ENCODE data around the gene KIF21B.
"Not testable (repeated sequence)": the region's sequence is repeated elsewhere in the genome, so short reads cannot be mapped to it uniquely, and the experiment has no call there.

KIF21B gene

DNA sequence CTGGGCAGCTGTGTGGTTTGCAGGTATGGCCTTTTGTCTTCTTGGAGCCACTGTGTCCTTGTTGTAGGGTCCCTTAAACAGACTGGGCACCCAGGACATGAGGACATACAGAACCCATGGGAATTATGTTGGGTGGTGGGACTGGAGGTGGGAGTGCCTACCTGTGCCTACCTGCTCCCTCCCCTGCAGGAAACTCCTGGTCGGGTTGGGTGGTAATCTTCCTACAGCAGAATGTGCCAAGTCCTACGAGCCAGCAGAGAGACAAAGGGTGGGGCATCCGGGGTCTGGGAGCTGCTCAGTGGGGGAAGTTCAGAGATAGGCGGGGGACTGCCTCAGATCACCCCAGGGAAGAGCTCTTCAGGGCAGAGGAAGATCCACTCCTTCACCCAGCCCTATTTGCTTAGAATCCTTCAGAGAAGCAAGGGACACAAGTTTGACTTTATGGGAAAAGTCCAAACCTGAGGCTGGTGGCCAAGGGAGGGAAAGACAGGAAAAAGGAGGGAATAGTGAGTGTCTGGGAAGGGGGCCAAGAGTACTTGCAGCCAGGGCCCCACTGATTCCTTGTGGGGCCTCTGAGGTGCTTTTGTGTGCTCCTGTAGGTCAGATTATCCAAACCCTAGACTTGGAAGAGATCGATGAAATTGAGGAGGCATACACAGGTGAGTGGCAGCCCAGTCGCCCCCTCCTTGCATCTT, 58.3 kb downstream of the KIF21B start:
- DNase-seq, result peak in 1 of 42 donors; percentile 7
- intact Hi-C loops (cut with DNase I), result no loop called here

DNA sequence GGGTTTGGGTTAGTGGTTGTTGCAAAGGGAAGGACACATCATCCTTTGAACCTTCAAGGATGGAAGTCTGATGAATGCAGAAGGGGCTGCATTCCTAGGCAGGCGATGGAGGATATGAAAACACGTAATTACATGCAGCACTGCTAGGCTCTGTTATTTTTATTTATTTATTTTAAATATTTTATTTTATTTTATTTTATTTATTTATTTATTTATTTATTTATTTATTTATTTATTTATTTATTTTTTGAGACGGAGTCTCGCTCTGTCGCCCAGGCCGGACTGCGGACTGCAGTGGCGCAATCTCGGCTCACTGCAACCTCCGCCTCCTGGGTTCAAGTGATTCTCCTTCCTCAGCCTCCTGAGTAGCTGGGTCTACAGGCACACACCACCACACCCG, 59.6 kb downstream of the KIF21B start:
- intact Hi-C loops (cut with DNase I), result not testable (repeated sequence)
- peak in 1 of 42 donors; percentile 7 for DNase-seq

DNA sequence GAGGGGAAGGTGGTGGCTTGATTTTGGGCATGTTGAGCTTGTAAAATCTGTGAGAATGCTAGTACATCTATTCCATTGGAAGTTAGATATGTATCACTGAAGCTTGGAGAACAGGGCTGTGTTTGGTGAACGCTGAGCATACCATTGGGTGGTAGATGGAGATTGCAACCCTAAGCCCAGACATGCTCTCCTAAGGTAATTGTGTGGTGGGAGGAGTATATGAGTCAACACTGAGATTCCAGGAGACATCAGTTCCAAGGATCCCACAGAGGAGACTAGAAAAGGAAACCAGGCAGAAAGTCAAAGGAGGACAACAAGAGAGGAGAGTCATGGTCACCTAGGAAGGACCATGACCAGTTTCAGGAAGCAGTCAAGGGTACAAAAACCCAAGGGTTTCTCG, 60.4 kb downstream of the KIF21B start:
- DNase-seq, result no peak
- intact Hi-C loops (cut with DNase I), result no loop called here

DNA sequence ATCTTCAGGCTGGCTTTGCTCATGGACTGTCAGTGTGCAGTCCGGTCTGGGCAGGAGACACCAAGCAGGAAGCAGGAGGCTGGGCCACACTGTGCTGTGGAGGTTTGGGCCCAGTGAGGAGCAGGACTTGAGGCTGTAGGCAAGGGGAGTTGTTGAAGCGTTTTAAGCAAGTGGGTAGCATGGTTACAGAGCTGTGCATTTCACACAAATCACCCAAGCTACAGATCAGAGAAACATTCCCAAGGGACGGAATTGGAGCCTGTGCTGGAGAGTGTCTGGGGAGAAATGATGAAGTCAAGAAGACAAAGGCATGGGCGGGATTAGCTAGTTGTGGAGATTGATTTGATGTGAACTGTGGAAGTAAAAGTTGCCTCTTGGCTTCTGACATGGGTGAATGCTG, 60.9 kb downstream of the KIF21B start:
- intact Hi-C loops (cut with DNase I), result no loop called here
- DNase-seq, result peak in 3 of 42 donors; percentile 5 to 24 (median 12)

DNA sequence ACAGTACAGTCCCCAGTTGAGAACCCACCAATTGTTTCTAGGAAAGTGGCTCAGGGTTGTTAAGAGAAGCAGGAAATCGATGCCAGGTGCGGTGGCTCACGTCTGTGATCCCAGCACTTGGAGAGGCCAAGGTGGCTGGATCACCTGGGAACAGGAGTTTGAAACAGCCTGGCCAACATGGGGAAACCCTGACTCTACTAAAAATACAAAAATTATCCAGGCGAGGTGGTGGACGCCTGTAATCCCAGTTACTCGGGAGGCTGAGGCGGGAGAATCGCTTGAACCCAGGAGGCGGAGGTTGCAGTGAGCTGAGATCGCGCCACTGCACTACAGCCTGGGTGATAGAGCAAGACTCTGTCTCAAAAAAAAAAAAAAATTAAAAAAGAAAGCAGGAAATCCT, 61.4 kb downstream of the KIF21B start:
- peak in 2 of 42 donors; percentile 6 to 16 for DNase-seq

DNA sequence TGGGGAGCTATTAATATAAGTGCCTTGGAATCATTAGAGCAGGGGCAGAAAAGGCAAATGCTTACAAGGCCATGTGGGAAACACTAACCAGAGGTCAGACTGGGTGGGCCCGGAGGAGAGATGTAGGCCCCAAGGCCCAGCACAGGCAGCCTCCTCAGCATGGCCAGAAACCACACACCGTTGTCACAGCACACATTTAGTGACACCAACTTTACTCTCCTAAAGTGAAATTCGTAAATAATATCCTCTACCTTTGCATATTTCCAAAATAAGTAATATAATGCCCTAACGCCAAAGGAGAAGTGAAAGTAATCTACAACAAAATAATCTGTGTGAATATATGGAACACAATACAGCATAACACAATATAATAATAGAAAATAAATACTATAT, 62.6 kb downstream of the KIF21B start:
- intact Hi-C loops (cut with DNase I), result no loop called here
- peak in 2 of 42 donors; percentile 1 to 5 for DNase-seq

More for the DNA sequence above, 61.4 kb downstream of the KIF21B start:
- intact Hi-C loops (cut with DNase I), result not testable (repeated sequence)

DNA sequence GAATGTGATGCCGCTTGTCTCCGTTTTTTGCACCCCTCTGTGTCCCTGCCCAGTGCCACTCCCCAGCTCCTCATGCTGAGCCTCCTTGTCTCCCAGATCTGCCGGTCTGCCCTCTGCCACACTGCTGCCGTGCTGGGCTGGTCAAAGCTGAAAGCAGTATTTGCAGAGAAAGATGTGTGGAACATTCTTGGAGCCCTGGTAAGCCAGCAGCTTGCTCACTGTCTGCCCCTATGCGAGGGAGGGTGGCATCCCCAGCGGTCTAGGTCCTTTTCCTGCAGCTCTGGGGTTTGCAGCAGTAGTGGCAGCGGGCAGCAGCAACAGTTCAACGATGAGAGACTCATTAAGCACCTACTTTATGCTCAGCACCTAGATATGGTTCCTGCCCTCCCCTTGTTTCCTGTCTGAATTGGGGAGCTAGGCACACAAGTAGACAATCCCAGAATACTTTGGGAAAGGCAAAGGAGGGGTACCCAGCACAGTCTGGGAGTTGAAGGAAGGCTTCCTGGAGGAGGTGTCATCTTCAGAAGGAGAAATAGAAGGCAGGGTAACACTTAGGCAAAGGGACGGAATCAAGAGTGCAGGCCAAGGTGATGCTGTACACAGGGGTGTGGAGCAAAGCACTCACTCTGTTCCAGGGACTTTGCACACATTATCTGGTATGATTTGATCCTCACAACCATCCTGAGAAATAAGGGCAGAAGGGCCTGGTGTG, 63.1 kb downstream of the KIF21B start:
- intact Hi-C loops (cut with DNase I), result no loop called here
- peak in 3 of 42 donors; percentile 4 to 24 (median 10) for DNase-seq

DNA sequence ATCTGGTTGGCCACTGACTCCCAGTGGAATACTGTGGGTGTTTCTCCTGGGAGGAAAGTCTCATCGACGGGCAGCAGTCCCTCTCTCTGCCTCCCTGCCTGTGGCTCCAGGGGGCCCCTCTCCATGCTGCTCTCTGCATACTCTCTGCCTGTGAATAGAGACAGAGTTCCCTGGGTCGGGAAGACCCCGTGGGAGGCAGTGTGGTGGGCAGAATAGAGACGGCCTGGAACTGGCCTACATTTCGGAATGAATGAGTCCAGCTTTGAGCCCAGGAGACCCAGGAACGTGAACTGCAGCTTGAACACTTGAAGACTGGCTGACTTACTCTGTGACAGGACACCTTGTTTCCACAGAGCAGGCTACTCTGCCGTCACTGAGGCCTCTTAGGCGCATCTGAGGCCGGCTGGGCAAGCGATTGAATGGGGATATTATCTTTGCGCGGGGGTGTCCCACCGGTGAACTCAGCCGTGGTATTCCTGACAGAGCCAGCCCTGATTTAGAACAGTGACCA, 64.0 kb downstream of the KIF21B start:
- intact Hi-C loops (cut with DNase I), result no loop called here
- peak in 9 of 42 donors; percentile 20 to 50 (median 30) for DNase-seq

DNA sequence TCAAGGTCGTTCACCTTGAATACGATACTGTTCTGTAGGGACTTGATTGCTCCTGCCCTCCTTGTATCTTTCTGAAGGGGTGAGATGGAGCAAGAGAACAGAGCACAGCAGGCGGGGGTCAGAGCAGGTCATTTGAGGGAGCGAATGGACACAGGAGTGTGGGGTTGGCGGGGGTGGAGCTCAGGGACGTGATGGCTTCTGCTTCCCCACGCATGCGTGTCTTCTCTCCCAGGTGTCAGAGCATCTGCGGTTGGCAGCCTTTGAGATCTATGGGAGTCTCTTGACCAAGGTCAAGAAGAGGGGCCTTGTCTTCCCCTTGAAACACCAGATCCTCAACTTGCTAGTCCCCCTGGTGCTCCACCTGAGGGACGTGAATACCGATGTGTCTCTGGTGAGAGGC, 64.9 kb downstream of the KIF21B start:
- intact Hi-C loops (cut with DNase I), result no loop called here
- peak in 5 of 42 donors; percentile 2 to 27 (median 18) for DNase-seq

DNA sequence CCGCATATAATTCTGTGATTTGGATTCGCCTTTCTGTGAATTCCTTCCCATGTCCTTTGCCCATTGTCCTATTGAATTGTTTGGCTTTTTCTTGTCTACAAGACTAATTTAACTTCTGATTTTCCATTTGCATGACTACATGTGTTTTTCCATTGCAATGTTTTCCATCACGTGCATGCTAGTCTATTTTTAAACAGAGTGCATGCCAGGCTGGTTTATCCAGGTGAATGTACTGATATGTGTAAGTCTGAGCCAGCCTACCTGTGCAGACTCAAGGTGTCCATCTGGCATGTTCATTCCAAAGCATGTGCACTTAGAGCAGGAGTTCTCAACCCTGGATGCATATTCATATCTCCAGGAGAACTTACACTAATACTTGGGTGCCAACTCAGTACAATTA, 69.1 kb downstream of the KIF21B start:
- intact Hi-C loops (cut with DNase I), result no loop called here
- no peak for DNase-seq

DNA sequence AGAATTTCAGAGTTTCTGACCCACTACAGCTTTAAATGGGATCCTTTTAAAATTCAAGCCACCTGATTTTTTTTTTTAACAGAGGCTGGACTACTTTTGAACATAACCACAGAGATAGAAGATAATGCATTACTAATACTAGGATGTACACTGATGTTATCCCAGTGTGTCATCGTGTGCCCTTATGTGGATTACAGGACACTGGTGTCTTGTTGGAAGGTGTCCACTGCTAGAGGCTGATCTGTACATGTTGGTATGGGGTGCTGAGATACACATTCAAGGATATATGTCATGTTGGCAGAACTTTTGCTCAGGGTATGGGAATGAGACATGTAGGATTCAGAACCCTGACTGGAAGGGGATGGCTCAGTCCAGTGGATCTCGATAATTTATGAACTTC, 72.5 kb downstream of the KIF21B start:
- no peak for DNase-seq
- intact Hi-C loops (cut with DNase I), result no loop called here

DNA sequence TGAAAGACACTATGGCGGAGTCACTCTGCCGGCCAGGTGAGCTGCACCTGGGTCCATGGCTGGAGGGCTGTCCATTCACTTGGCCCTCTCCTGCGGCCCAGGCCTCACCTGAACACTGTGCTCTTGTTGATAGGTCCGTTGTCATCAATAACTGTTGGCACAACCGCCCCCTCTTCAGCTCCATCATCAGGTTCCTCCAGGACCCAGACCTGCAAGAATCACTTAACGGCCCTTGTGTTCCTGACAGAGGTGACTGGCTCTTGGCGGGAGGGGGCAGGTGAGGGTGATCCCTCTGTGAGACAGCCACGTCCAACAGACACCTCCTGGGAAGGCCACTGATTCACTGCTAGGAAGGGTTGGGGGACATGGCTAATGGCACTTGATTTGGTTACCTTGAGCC, 73.9 kb downstream of the KIF21B start:
- peak in 1 of 42 donors; percentile 15 for DNase-seq
- intact Hi-C loops (cut with DNase I), result no loop called here

DNA sequence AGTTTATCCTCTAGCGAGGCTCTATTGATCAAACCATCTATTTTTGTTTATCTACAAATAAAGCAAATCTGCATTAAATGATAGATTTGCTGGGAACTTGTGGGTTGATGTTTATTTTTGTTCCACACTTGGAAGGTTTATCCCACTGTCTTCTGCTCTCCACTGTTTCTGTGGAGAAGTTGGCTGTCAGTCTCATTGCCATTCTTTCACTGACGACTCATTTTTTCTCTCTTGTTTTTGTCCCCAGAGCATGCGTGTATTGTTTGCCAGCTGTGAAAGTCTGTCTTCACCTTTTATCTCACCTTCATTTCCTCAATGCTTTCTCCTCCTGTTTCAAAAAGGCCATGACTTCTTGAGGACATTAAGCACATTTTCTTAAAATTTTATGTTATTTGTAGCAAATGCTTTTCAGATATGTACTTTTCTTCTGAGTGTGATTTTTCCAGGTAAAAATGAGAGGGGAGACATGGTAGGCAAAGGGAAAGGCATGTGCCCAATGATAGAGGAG, 76.4 kb downstream of the KIF21B start:
- intact Hi-C loops (cut with DNase I), result no loop called here

DNA sequence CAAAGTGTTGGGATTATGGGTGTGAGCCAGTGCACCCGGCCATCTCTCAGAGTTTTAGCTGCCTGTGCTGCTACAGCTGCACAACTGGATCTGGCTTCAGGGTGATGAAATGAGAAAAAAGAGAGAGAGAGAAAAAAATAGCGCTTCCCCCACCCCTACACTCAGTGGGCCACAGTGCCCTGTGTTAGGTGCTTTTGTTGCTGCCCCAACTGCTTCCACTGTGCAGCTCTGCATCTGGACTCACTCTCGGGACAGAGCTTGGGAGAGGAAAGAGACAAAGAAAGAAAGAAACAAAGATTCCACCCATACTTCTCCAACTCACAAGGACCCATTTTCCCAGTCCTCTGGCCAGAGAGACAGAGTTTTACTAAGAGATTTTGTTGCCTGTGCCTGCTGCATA, 78.4 kb downstream of the KIF21B start:
- intact Hi-C loops (cut with DNase I), result no loop called here
- DNase-seq, result peak in 1 of 42 donors; percentile 25

More for the DNA sequence above, 76.4 kb downstream of the KIF21B start:
- no peak for DNase-seq

DNA sequence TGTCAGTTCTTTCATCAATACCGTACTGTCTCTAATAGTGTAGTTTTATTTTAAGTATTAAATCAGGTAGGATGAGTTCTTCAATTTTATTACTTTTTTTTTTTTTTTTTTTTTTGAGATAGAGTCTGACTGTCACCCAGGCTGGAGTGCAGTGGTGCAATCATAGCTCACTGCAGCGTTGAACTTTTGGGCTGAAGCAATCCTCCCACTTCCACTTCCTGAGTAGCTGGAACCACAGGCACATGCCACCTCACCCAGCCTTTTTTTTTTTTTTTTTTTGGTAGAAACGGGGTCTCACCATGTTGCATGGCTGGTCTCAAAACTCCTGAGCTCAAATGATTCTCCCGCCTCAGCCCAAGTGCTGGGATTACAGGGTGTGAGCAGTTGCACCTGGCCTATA, 84.6 kb downstream of the KIF21B start:
- intact Hi-C loops (cut with DNase I), result no loop called here
- peak in 1 of 42 donors; percentile 27 for DNase-seq

DNA sequence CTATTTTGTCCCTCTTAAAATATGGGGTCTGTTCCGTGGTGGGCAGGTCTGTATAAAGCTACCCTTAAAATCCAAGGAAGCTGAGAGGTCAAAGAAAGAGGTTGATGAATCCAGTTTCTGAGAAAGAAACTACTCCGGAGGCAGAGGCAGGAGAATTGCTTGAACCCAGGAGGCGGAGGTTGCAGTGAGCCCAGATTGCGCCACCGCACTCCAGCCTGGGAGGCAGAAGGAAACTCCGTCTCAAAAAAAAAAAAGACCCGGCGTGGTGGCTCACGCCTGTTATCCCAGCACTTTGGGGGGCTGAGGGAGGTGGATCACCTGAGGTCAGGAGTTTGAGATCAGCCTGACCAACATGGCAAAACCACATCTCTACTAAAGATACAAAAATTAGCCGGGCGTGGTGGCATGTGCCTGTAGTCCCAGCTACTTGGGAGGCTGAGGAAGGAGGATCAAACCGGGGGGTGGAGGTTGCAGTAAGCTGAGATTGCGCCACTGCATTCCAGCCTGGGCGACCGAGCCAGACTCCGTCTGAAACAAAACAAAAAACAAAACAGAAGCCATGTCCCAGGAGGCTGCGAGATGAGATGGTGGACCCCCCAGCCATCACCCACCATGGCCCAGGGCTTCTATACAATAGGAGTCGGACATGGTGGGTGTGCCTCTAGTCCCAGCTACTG, 88.1 kb downstream of the KIF21B start:
- DNase-seq, result peak in 1 of 42 donors; percentile 12
- intact Hi-C loops (cut with DNase I), result not testable (repeated sequence)

DNA sequence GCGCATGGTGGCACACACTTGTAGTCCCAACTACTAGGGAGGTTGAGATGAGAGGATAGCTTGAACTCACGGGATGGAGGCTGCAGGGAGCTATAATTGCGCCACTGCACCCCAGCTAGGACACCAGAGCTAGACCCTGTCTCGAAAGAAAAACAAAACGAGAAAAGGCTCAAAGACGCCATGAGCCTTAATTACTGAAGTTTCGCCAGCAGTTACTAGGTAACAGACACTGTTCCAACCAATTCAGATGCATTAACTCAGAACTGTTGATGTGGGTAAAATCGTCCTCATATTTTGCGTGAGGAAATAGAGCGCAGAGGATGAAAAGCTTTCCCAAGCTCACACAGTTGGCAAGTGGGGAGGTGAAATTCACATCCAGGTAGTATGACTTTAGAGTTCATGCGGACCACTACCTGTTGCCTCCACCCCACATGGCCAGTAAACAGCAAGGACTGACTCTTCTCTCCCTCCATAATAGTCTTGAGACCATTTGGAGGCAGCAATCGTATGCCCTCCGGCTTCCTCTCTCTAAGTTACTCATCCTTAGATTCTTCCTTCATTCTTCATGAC, 88.8 kb downstream of the KIF21B start:
- no peak for DNase-seq
- intact Hi-C loops (cut with DNase I), result no loop called here

DNA sequence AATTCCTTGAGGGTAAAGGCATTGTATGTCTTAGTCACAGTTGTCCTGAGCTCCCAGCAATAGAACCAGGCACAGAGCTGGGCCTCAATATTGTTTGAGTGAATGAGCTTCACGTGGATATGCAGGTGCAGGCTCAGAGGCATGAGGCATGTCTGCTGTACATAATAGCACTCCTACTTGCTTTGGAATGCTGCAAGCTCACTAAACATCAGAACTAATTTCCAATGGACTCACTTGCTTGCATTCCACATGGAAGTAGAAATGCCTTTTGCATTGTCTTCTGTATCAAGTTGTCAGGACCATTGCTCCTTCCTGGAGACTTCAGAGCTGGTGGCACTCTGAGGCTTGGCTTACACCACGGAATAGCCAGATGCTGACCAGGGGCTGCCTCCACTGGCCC, 91.7 kb downstream of the KIF21B start:
- intact Hi-C loops (cut with DNase I), result no loop called here
- DNase-seq, result peak in 1 of 42 donors; percentile 5

DNA sequence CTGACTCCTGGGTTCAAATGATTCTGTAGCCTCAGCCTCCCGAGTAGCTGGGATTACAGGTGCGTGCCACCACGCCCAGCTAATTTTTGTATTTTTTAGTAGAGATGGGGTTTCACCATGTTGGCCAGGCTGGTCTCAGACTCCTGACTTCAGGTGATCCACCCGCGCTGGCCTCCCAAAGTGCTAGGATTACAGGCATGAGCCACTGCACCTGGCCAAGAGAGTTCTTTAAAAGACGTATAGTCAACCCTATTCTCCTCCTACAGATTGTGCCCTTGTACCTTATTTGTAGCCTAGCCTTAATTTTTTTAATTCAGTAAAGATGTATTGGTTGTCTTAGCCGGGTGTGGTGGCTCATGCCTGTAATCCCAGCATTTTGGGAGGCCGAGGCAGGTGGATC, 93.2 kb downstream of the KIF21B start:
- DNase-seq, result peak in 1 of 42 donors; percentile 9
- intact Hi-C loops (cut with DNase I), result not testable (repeated sequence)
